ENCODE results near the gene MBP. TPM values are rescaled to one million over a fixed set of nuclear protein-coding genes. Genes with fewer than 3 reads are reported as not detected.

MBP gene
- total RNA-seq, 1 experiment from 2014 or later = not detected

DNA sequence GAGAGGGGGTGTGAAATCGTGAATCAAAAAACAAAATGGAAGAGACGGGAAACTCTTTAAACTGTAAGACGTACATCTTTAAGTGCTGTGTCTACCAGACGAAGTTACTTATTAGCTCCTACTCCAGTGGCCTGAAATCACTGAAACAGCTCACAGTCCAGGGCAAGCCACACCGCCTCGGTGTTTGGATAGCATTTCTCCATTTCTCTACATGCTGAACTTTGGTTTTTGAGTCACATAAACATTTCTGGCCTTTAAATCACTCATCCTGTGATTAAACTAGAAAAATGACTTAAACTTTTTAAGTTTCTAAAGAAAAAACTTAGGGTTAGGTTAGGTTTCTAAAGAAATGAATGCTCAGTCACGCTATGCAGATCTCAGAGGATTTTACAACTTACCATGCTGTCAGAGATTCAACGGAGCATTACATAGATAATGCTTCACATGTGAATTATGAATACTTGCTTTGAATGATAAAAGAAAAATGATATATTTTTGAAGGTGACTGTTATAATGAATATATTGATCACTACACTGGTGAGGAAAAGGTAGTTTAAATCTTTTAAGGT, 138.4 kb downstream of the MBP start:
- Histone ChIP-seq H3K27me3 (replicated peaks; ENCODE audit: insufficient read depth, low read depth, low read length, poor library complexity) (peaks cover 22% of the 10 kb centered on the region), H3K36me3 (ENCODE audit: insufficient read depth, low read length, poor library complexity, severe bottlenecking) (no peaks in the 10 kb centered on the region), H3K4me3 (ENCODE audit: low read depth, low read length, poor library complexity, severe bottlenecking) (no peak overlapping the region), H3K4me1 (ENCODE audit: insufficient read depth, low read length, poor library complexity, severe bottlenecking) (no peaks in the 10 kb centered on the region), H3K9me3 (ENCODE audit: low read depth, low read length, poor library complexity, severe bottlenecking) (no peaks in the 10 kb centered on the region), H3K27ac (ENCODE audit: low read depth, low read length, poor library complexity, severe bottlenecking) (no peak overlapping the region)
- ChIA-PET POLR2A (ENCODE audit: low non-redundant PET) (no interaction called here), CTCF (no interaction called here)
- intact Hi-C loops (cut with micrococcal nuclease; ENCODE audit: unreplicated experiment) = no loop called here
- TF ChIP-seq CTCF (conservative IDR thresholded peaks at IDR 0.05; ENCODE audit: low read depth, low read length) = no peak
- no TSS peak for BruUV-seq (replicated peaks)
- DNase-seq (ENCODE audit: low spot score) = no peak

- Histone ChIP-seq H3K36me3 (ENCODE audit: insufficient read depth, low read length, poor library complexity, severe bottlenecking) (no peaks in the 10 kb centered on the region), H3K4me1 (ENCODE audit: insufficient read depth, low read length, poor library complexity, severe bottlenecking) (no peaks in the 10 kb centered on the region), H3K27ac (ENCODE audit: low read depth, low read length, poor library complexity, severe bottlenecking) (no peak overlapping the region), H3K27me3 (replicated peaks; ENCODE audit: insufficient read depth, low read depth, low read length, poor library complexity) (peaks cover 22% of the 10 kb centered on the region), H3K4me3 (ENCODE audit: low read depth, low read length, poor library complexity, severe bottlenecking) (no peak overlapping the region), H3K9me3 (ENCODE audit: low read depth, low read length, poor library complexity, severe bottlenecking) (no peaks in the 10 kb centered on the region)
- TF ChIP-seq CTCF (conservative IDR thresholded peaks at IDR 0.05; ENCODE audit: low read depth, low read length) = no peak
- ChIA-PET CTCF (no interaction called here), POLR2A (ENCODE audit: low non-redundant PET) (no interaction called here)
- no peak for DNase-seq (ENCODE audit: low spot score)
- intact Hi-C loops (cut with micrococcal nuclease; ENCODE audit: unreplicated experiment) = no loop called here
- BruUV-seq (replicated peaks) = no TSS peak
Observed at GRCh38 chr18:76993573-76993972, 139.0 kb downstream of the MBP start.

- TF ChIP-seq CTCF (conservative IDR thresholded peaks at IDR 0.05; ENCODE audit: low read depth, low read length) = no peak
- TF ChIP-seq EZH2 (IDR thresholded peaks at IDR 0.05; ENCODE audit: borderline replicate concordance, low read depth, low read length, poor library complexity, severe bottlenecking) = no peak
- Histone ChIP-seq H3K4me1 (ENCODE audit: insufficient read depth, low read length, poor library complexity, severe bottlenecking) (no peaks in the 10 kb centered on the region), H3K4me3 (ENCODE audit: low read depth, low read length, poor library complexity, severe bottlenecking) (no peak overlapping the region), H3K27ac (ENCODE audit: low read depth, low read length, poor library complexity, severe bottlenecking) (no peak overlapping the region), H3K9me3 (ENCODE audit: low read depth, low read length, poor library complexity, severe bottlenecking) (no peaks in the 10 kb centered on the region), H3K36me3 (ENCODE audit: insufficient read depth, low read length, poor library complexity, severe bottlenecking) (no peaks in the 10 kb centered on the region), H3K27me3 (replicated peaks; ENCODE audit: insufficient read depth, low read depth, low read length, poor library complexity) (peaks cover 22% of the 10 kb centered on the region)
- DNase-seq (ENCODE audit: low spot score) = no peak
- no TSS peak for BruUV-seq (replicated peaks)
- ChIA-PET POLR2A (ENCODE audit: low non-redundant PET) (no interaction called here), CTCF (no interaction called here)
- intact Hi-C loops (cut with micrococcal nuclease; ENCODE audit: unreplicated experiment) = no loop called here
Observed at GRCh38 chr18:76993085-76993382, 139.5 kb downstream of the MBP start.
